GM19193 (cell line): ENCODE measurements around the gene MFAP4.

ENCODE experiments used
- POLR2A ChIP-seq: IDR thresholded peaks from 4 replicates; pipeline ENCODE4 v1.6.1; 2011; ENCODE audit not compliant: insufficient read depth, insufficient read length; ENCODE audit errors: extremely low read depth

MFAP4 gene

GRCh38 chr17:19372011-19372370, 15.0 kb downstream of the MFAP4 start:
- no peak for TF ChIP-seq POLR2A

GRCh38 chr17:19371259-19372010, 15.6 kb downstream of the MFAP4 start:
- TF ChIP-seq POLR2A: no peak

- no peak for TF ChIP-seq POLR2A
Measured at GRCh38 chr17:19370493-19370960, 16.5 kb downstream of the MFAP4 start.

- TF ChIP-seq POLR2A: no peak
Measured at GRCh38 chr17:19369846-19370492, 17.0 kb downstream of the MFAP4 start.

- TF ChIP-seq POLR2A: no peak
Measured at GRCh38 chr17:19369107-19369778, 17.7 kb downstream of the MFAP4 start.

GRCh38 chr17:19368229-19368628, 18.8 kb downstream of the MFAP4 start:
- TF ChIP-seq POLR2A: no peak

- TF ChIP-seq POLR2A: no peak
Measured at GRCh38 chr17:19366637-19366972, 20.4 kb downstream of the MFAP4 start.

- no peak for TF ChIP-seq POLR2A
Measured at GRCh38 chr17:19365833-19366636, 21.0 kb downstream of the MFAP4 start.

- no peak for TF ChIP-seq POLR2A
Measured at GRCh38 chr17:19365499-19365817, 21.5 kb downstream of the MFAP4 start.

GRCh38 chr17:19364699-19365498, 22.1 kb downstream of the MFAP4 start:
- TF ChIP-seq POLR2A: no peak

- TF ChIP-seq POLR2A: no peak
Measured at GRCh38 chr17:19363460-19364035, 23.4 kb downstream of the MFAP4 start.

- no peak for TF ChIP-seq POLR2A
Measured at GRCh38 chr17:19363114-19363438, 23.9 kb downstream of the MFAP4 start.

GRCh38 chr17:19362277-19363113, 24.5 kb downstream of the MFAP4 start, which contains the start of gene B9D1:
Gene B9D1, minus strand, starts transcription at chr17:19362723. Its CDS starts 154 bp downstream, at chr17:19362569.
- no peak for TF ChIP-seq POLR2A
